Measurements from ENCODE around the gene NAA40. TPM values are rescaled to one million over a fixed set of nuclear protein-coding genes. Genes with fewer than 3 reads are reported as not detected.

Gene NAA40
- polyA plus RNA-seq, 1 donor from 2014 or later: 66.7 TPM

DNA sequence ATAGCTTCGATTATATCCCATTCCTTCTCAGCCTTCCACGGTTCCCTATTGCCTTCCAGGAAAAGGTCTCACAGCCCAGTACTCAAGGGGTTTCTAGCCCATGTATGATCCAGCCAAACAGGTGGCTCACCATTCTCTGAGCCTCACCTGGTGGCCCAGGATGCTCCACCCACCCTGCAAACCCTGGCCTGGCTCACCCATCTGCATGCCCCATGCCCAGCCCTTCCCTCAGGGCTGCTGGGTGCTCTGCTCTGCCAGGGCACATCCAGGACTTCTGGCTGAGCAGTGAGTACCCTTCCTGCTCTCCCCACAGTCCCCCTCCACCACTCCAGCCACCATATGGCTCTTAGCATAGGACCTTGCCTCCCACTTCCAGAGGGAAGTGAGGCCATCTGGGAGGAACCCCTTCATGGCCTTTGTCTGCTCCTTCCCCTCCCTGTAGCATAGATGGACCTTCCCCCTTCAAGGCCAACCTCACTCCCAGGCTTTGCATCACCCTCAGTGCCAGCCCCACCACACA is 16.1 kb upstream of the NAA40 start:
- no peak overlapping the region for H2AFZ ChIP-seq (ENCODE audit: low read depth, low read length)
- no peak overlapping the region for H3K4me2 ChIP-seq (ENCODE audit: low read length)
- H3K9me3 ChIP-seq (ENCODE audit: low read length): no peaks in the 10 kb centered on the region
- H3K9me2 ChIP-seq (ENCODE audit: insufficient read depth, low read length): no peaks in the 10 kb centered on the region
- no peak overlapping the region for H3K4me3 ChIP-seq (ENCODE audit: low read length)
- no peaks in the 10 kb centered on the region for H3K36me3 ChIP-seq (ENCODE audit: insufficient read depth, low read length)
- no peaks in the 10 kb centered on the region for H3K79me2 ChIP-seq (replicated peaks; ENCODE audit: insufficient read depth, low read length)
- TF ChIP-seq EP300 (conservative IDR thresholded peaks at IDR 0.05; ENCODE audit: poor library complexity, severe bottlenecking): no peak
- TF ChIP-seq MXI1 (conservative IDR thresholded peaks at IDR 0.05; ENCODE audit: poor library complexity, severe bottlenecking): no peak
- no peak for TF ChIP-seq RAD21 (conservative IDR thresholded peaks at IDR 0.05)
- no peak overlapping the region for H3K9ac ChIP-seq (ENCODE audit: low read length)
- no peaks in the 10 kb centered on the region for H3K27me3 ChIP-seq (ENCODE audit: insufficient read depth, low read depth, low read length)
- H4K20me1 ChIP-seq (ENCODE audit: insufficient read depth): no peaks in the 10 kb centered on the region
- no peak overlapping the region for H3K27ac ChIP-seq (ENCODE audit: low read length)
- H3F3A ChIP-seq (ENCODE audit: insufficient read depth, low read length, poor library complexity, severe bottlenecking): no peaks in the 10 kb centered on the region

DNA sequence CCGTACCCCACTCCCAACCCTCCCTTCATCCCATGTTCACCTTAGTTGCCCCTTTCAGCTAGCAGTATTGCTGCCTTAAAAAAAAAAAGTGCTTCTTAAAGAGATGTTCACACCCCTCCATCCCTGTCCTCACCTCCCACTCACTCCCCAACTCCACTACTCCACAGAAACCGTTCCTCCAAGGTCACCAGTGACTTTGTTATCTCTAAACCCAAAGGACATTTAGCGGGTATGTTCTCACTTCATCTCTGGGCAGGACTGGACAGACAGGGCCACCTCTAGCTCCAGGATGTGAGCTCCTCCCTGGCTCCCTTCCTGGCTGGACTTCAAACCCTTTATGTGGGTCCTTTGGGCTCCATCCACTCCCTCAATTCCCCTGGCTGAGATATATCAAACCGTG is 15.5 kb upstream of the NAA40 start:
- no peaks in the 10 kb centered on the region for H3K27me3 ChIP-seq (ENCODE audit: insufficient read depth, low read depth, low read length)
- no peaks in the 10 kb centered on the region for H4K20me1 ChIP-seq (ENCODE audit: insufficient read depth)
- no peaks in the 10 kb centered on the region for H3K9me3 ChIP-seq (ENCODE audit: low read length)
- no peaks in the 10 kb centered on the region for H3K36me3 ChIP-seq (ENCODE audit: insufficient read depth, low read length)
- H3K27ac ChIP-seq (ENCODE audit: low read length): no peak overlapping the region
- H3K4me3 ChIP-seq (ENCODE audit: low read length): no peak overlapping the region
- no peaks in the 10 kb centered on the region for H3K79me2 ChIP-seq (replicated peaks; ENCODE audit: insufficient read depth, low read length)
- H3K4me2 ChIP-seq (ENCODE audit: low read length): no peak overlapping the region
- TF ChIP-seq MXI1 (conservative IDR thresholded peaks at IDR 0.05; ENCODE audit: poor library complexity, severe bottlenecking): no peak
- TF ChIP-seq RAD21 (conservative IDR thresholded peaks at IDR 0.05): no peak
- TF ChIP-seq POLR2AphosphoS5 (IDR thresholded peaks at IDR 0.05): no peak
- TF ChIP-seq SMC3 (conservative IDR thresholded peaks at IDR 0.05; ENCODE audit: poor library complexity): no peak
- no peak for TF ChIP-seq EP300 (conservative IDR thresholded peaks at IDR 0.05; ENCODE audit: poor library complexity, severe bottlenecking)
- TF ChIP-seq EZH2 (IDR thresholded peaks at IDR 0.05; ENCODE audit: borderline replicate concordance, insufficient read depth, low read length, poor library complexity, severe bottlenecking): no peak
- TF ChIP-seq TAF1 (IDR thresholded peaks at IDR 0.05; ENCODE audit: low read depth): no peak
- TF ChIP-seq, protein P1, sequence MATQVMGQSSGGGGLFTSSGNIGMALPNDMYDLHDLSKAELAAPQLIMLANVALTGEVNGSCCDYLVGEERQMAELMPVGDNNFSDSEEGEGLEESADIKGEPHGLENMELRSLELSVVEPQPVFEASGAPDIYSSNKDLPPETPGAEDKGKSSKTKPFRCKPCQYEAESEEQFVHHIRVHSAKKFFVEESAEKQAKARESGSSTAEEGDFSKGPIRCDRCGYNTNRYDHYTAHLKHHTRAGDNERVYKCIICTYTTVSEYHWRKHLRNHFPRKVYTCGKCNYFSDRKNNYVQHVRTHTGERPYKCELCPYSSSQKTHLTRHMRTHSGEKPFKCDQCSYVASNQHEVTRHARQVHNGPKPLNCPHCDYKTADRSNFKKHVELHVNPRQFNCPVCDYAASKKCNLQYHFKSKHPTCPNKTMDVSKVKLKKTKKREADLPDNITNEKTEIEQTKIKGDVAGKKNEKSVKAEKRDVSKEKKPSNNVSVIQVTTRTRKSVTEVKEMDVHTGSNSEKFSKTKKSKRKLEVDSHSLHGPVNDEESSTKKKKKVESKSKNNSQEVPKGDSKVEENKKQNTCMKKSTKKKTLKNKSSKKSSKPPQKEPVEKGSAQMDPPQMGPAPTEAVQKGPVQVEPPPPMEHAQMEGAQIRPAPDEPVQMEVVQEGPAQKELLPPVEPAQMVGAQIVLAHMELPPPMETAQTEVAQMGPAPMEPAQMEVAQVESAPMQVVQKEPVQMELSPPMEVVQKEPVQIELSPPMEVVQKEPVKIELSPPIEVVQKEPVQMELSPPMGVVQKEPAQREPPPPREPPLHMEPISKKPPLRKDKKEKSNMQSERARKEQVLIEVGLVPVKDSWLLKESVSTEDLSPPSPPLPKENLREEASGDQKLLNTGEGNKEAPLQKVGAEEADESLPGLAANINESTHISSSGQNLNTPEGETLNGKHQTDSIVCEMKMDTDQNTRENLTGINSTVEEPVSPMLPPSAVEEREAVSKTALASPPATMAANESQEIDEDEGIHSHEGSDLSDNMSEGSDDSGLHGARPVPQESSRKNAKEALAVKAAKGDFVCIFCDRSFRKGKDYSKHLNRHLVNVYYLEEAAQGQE (IDR thresholded peaks at IDR 0.05; ENCODE audit: borderline replicate concordance): no peak
- TF ChIP-seq, protein P2, sequence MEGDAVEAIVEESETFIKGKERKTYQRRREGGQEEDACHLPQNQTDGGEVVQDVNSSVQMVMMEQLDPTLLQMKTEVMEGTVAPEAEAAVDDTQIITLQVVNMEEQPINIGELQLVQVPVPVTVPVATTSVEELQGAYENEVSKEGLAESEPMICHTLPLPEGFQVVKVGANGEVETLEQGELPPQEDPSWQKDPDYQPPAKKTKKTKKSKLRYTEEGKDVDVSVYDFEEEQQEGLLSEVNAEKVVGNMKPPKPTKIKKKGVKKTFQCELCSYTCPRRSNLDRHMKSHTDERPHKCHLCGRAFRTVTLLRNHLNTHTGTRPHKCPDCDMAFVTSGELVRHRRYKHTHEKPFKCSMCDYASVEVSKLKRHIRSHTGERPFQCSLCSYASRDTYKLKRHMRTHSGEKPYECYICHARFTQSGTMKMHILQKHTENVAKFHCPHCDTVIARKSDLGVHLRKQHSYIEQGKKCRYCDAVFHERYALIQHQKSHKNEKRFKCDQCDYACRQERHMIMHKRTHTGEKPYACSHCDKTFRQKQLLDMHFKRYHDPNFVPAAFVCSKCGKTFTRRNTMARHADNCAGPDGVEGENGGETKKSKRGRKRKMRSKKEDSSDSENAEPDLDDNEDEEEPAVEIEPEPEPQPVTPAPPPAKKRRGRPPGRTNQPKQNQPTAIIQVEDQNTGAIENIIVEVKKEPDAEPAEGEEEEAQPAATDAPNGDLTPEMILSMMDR (IDR thresholded peaks at IDR 0.05; ENCODE audit: poor library complexity, severe bottlenecking): no peak
- H3F3A ChIP-seq (ENCODE audit: insufficient read depth, low read length, poor library complexity, severe bottlenecking): no peaks in the 10 kb centered on the region
- H3K9me2 ChIP-seq (ENCODE audit: insufficient read depth, low read length): no peaks in the 10 kb centered on the region
- no peak overlapping the region for H3K9ac ChIP-seq (ENCODE audit: low read length)
- H2AFZ ChIP-seq (ENCODE audit: low read depth, low read length): no peak overlapping the region
